ENCODE data around the gene OR4S2. TPM values are rescaled to one million over a fixed set of nuclear protein-coding genes. Genes with fewer than 3 reads are reported as not detected.

Gene OR4S2, protein sequence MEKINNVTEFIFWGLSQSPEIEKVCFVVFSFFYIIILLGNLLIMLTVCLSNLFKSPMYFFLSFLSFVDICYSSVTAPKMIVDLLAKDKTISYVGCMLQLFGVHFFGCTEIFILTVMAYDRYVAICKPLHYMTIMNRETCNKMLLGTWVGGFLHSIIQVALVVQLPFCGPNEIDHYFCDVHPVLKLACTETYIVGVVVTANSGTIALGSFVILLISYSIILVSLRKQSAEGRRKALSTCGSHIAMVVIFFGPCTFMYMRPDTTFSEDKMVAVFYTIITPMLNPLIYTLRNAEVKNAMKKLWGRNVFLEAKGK
- polyA plus RNA-seq (2013, experiment 1 of 2; ENCODE audit: insufficient read length), result not detected
- not detected for polyA plus RNA-seq (2013, experiment 2 of 2; ENCODE audit: insufficient read length)

DNA sequence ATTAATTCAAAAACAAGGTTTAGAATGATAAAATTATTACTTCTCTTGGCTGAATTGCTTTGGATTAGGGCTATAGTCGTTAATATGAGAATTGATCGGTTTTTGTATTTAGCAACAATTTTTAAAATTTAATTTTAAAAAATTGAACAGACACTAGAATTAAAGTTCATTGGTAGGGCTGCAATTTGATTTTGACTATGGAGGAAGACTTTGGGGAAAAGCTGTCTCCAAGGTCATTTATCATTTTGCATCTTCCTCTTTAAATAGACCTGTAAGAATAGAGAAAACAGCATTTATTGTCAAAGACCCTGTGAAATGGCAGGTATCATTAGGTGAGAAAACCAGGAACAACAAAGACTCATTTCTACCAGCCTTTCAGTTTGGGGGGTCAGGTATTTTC lies at the start of gene OR4S2:
Gene OR4S2 (plus strand): TSS at position 301 of the 400 bp plus-strand sequence. CDS start 2,577 bp downstream, outside the sequence.
- no peak for DNase-seq

DNA sequence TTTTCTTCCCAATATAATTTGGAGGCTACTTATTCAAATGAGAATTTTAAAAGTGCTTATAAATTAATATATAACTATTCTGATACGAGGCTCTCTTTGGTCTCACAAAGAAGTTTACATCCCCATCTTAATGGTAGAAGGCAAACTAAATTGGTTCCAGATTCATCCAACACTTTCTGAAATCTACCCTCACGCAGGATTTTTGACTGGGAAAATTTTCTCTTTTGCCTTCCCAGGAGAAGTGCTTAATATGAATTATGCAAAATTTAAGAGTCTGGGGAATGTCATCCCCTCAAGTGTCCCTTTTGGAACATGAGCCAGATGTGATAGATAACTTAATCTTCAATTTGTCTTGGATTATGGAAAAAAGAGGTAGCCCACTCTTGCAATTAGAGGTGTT lies 40.6 kb upstream of the OR4S2 start, which contains the start of gene OR4C11:
Gene OR4C11 (minus strand): TSS at position 101 of the 400 bp plus-strand sequence. CDS start 3,272 bp downstream, outside the sequence.
- no peak for DNase-seq

DNA sequence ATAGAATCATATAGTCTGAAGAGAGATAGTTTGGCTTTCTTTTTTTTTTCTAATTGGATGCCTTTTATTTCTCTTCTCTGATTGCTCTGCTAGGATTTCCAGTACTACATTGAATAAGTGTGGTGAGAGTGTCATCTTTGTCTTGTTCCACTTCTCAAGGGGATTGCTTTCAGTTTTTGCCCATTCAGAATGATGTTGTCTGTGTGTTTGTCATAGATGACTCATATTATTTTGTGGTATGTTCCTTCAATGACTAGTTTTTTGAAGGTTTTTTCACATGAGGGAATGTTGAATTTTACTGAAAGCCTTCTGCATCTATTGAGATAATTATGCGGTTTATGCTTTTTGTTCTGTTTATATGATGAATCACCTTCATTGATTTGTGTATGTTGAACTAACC lies 23.6 kb upstream of the OR4S2 start:
- DNase-seq, result no peak

DNA sequence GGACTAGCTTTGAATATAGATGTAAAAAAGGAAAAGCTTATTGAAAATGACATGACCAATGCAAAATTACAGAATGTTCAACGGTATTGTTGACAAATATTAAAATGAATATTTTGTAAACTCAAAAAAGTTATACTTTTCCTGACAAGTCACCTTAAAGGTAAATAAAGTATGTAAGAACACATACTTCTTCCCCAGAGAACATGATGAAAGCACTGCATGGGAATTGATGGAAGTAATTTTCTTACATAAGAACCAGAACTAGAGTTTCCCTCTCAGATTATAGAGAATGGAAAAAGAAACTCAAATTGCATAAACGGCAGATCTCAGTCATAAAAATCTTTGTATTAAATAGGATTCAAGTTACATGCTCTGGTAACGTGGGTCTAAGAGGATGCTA lies 13.3 kb upstream of the OR4S2 start, which contains the start of gene OR4P4:
Gene OR4P4 (plus strand): TSS at position 301 of the 400 bp plus-strand sequence.
- DNase-seq, result no peak

DNA sequence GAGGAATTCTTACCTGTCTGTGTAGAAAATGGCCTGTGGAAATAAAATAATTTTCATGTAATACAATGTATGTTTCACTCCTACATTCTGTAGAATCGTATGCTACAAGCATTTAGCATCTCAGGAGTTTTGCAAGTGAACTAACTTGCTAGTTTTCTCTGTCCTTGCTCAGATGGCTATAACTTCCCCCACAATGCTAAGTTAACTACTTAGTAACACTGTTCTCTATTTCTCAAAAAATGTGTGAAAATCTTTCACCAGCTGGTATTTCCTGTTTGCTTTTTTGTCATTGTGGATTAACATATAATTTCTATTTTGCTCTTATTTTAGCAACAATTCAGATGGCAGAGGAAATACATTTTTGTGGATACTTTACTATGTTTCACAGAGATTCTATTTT lies 4.4 kb downstream of the OR4S2 start:
- DNase-seq, result no peak

DNA sequence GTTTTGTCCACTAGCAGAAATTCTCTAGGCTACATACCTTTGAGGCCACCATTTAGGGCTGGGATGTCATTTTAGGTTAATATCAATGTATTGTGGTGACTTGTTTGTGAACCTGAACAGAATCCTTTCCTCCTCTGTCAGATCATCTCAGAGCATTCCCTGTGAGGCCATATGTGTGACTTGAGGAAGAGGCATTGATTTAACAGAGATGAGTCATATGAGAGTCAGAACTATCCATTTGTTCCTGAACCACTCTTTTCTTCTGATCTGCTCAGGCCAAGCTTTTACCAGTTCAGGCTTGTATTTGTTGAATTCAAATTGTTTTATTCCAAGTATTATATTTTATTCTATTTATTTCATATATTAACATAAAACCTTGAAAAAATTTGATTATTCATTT lies 7.0 kb downstream of the OR4S2 start:
- no peak for DNase-seq

DNA sequence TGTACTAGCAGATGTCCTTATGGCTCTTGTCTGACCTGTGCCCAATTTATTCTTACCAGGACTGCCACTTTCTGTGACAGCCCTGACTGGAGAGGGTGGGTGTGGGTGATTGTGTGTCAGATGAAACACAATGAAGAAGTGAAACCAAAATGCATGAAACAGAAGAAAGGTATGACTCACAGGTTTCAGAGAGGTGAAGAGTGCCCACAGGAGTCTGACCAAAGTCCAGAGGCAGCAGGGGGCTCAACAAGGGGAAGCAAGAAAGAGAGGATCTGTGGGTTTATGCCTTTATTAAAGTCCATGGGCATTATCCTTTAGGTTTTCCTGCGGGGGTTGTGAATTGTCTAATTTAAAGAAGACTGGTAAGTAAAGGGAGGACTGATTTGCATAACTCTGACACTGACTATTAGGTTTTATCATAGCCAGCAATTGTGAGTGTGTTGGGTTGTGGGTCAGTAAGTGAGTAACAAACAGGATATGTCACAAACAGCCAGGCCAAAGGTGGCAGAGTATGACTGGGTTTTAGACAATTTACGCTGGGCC lies 10.0 kb downstream of the OR4S2 start:
- DNase-seq, result no peak

DNA sequence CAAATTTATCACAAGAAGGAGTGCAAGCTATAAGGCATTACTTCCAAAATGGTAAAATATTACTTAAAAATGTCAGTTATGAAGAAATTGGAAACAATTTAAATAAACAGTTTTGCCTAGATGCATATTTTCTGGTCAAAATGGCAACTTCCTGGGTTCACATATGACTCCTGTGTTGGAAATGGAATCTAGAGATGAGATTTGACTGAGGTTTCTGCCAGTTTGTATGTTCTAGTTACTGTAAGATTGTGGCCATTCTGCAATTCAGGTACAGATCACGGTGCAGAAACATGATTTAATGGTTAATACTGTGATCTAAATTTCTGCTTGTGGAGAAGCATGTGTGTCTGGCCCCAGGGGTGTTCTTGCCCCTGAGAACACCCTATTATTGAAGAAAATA lies 10.5 kb downstream of the OR4S2 start:
- no peak for DNase-seq

DNA sequence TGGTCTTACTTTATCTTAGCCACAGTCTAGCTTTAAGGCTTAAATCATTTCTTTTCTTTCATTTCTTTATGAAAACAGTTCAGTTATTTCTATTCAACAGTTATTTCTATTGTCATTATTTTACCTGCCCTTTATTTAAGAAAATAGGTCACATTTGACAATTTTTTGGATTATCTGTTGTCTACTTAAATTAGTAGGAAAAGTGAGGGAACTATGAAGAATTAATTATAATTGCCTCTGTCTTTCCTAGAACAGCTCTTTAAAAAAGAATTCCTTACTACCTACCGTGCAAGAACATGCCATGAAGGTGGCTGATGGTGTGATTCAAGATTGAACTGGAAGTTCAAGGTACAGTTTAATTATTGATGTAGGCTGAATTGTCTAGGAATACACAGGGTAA lies 13.8 kb downstream of the OR4S2 start, which contains the start of gene OR4C6:
Gene OR4C6 (plus strand): TSS at position 301 of the 400 bp plus-strand sequence. CDS start 2,966 bp downstream, outside the sequence.
- no peak for DNase-seq

DNA sequence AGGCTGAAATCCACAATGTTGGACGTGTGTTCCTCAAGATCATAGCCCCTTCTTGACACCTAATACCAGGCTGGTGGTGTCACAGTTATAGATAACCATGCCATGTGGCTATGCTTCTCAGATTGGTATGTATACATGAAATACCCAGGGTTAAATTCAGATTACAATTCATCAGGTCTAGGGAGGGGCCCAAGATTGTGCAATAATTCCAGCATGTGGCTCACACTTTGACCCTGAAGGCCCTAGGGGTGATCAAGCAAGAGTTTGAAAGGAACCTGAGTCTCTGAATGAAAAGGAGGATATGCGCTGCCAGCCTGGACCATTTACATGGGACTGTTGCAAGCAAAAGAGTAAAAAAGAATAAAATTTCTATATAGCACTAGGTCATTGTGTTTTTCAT lies 21.2 kb downstream of the OR4S2 start:
- DNase-seq, result no peak

DNA sequence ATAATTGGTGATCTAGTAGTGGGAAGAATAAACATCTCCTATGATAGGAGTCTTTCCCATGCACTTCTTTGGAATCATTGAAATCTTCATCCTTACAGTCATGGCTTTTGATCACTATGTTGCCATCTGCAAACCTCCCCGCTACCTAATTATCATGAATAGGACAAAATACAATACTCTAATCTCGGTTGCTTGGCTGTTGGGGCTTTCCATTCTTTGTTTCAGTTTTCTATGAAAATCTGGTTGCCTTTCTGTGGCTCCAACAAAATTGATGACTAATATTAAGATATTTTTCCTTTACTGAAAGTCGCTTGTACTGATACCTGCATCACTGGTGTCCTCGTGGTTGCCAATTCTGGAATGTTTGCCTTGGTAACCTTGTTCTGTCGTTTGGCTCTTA lies 25.7 kb downstream of the OR4S2 start:
- no peak for DNase-seq

DNA sequence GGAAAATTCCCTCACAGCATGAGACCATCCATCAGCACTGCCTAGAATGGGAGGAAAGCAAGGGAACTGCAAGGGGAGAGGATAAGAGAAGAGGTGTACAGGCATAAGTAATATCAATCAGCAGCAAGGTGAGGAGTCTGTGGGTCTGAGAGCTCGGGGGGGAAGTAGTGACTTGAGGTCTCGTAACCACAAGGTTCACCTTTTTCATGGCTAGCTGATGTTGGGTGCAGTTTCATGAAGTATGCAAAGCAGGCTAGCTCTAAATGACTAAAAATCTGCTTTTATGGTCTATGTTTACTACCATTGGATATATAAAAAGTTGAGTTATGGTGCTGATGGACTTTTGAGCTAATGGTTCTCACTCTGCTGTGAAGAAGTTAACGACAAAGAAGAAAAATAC lies 49.7 kb downstream of the OR4S2 start:
- no peak for DNase-seq

DNA sequence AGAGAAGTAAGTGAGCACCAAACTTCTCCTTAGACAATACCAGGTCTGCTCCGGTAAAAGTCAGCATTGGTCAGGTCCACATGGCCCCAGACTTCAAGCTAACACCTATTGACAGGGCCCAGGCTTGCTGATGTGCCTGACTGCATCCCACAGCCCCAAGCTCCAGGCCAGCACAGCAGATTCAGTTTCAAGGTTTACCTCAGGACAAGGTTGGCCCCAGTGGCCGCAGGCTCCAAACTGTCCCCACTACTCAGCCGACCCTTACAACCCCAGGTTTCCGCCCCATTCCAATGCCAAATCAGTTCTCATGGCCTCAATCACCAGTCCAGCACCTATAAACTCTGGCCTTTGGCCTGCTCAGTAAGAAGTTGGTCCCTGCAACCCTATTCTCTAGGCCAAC lies 53.3 kb downstream of the OR4S2 start:
- no peak for DNase-seq

Data from fibroblast of skin of scalp (primary cell).